ENCODE data around the gene KRT81.
"Not testable (repeated sequence)": the region's sequence is repeated elsewhere in the genome, so short reads cannot be mapped to it uniquely, and the experiment has no call there.

GRCh38 chr12:52286857-52287785 is 4.2 kb downstream of the KRT81 start:
- TF ChIP-seq CTCF, POLR2AphosphoS5 (IDR thresholded peaks at IDR 0.05): not testable (repeated sequence)

Measured in breast epithelium (tissue), 3 donors.